ENCODE data around the gene SRRM2. TPM values are rescaled to one million over a fixed set of nuclear protein-coding genes. Genes with fewer than 3 reads are reported as not detected.

The SRRM2 gene
- total RNA-seq, 3 donors from 2014 or later (not counting 1 experiment from before 2014, with no cell fraction given) = 1,131 to 1,162 (median 1,149) TPM

DNA sequence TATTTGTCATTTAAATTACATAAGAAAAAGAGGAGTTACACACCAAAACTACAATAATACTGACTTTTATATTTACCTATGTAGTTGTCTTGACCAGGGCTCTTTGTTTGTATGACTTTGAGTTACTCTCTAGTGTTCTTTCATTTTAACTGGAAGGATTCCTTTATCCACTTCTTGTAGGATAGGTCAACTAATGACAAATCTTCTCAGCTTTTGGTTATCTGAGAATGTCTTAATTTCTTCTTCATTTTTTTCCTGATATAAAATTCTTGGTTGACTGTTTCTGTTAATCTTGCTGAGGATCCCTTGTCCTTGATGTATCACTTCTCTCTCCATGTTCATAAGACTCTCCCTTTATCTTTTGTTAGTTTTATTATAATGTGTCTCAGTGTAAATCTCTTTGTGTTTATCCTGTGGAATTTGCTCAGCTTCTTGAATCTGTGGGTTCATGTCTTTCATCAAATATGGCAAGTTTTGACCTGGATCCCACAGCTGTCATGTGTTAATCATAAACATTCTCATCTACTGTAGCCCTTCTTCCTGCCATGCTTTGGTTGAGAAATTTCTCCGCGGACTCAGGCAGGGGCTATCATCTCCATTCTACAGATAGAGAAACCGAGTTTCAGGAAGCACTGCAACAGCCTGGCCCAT lies 51.2 kb downstream of the SRRM2 start:
- Mint-ChIP-seq H3K36me3 (no peaks in the 10 kb centered on the region), H3K4me1 (no peaks in the 10 kb centered on the region), H3K9me3 (peaks cover 0 to 3% of the 10 kb centered on the region in 2 donors), H3K27ac (no peak overlapping the region), H3K27me3 (ENCODE audit: low read depth in 2 of 2) (peaks cover 0 to 15% of the 10 kb centered on the region in 2 donors), H3K4me3 (no peak overlapping the region)
- WGBS (ENCODE audit: insufficient coverage) = 89% methylated on average over 3 of the region's 3 CpGs
- Histone ChIP-seq H3K27ac (ENCODE audit: low read length) (no peak overlapping the region), H3K27me3 (ENCODE audit: control insufficient read depth, insufficient read depth, low read length) (no peaks in the 10 kb centered on the region), H3K9me3 (ENCODE audit: control insufficient read depth, insufficient read depth, low read length) (peaks cover 6% of the 10 kb centered on the region), H3K36me3 (ENCODE audit: control insufficient read depth, insufficient read depth, low read length) (no peaks in the 10 kb centered on the region), H3K4me3 (ENCODE audit: low read length) (no peak overlapping the region), H3K4me1 (ENCODE audit: control insufficient read depth, insufficient read depth, low read length) (no peaks in the 10 kb centered on the region)
- TF ChIP-seq, protein P1, sequence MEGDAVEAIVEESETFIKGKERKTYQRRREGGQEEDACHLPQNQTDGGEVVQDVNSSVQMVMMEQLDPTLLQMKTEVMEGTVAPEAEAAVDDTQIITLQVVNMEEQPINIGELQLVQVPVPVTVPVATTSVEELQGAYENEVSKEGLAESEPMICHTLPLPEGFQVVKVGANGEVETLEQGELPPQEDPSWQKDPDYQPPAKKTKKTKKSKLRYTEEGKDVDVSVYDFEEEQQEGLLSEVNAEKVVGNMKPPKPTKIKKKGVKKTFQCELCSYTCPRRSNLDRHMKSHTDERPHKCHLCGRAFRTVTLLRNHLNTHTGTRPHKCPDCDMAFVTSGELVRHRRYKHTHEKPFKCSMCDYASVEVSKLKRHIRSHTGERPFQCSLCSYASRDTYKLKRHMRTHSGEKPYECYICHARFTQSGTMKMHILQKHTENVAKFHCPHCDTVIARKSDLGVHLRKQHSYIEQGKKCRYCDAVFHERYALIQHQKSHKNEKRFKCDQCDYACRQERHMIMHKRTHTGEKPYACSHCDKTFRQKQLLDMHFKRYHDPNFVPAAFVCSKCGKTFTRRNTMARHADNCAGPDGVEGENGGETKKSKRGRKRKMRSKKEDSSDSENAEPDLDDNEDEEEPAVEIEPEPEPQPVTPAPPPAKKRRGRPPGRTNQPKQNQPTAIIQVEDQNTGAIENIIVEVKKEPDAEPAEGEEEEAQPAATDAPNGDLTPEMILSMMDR (IDR thresholded peaks at IDR 0.05) = no peak
- DNase-seq (no peak), ATAC-seq (no peak)
- intact Hi-C loops (cut with micrococcal nuclease) = no loop called here

DNA sequence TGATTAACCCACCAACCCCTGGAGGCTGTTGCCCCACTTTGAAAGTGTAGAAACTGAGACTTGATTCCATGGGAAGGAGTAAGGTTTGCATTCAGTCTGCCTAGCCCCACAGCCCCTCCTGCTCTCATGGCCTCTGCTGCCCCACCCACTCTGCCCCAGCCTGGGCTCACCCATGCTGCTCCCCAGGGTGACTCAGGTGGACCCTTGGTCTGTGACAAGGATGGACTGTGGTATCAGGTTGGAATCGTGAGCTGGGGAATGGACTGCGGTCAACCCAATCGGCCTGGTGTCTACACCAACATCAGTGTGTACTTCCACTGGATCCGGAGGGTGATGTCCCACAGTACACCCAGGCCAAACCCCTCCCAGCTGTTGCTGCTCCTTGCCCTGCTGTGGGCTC lies 52.3 kb downstream of the SRRM2 start:
- no peak for ATAC-seq

DNA sequence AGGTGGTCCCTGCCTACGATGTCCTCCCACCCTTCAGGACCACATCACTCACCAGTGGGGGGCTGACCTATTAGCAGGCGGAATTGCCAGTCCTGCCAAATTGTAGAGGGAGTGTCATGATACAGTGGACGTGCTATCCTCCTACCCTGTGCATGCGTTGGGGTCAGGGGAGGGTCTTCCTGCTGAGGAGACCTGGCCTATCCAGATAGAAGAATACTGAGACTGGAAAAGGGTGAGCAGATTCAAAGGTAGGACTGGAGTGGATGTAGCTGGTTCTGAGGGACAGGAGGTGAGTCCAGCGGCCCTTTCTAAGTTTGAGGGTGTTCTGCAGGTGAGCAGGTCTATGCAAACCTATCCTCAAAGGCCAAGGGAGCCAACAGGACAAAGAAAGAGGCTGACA lies 53.8 kb downstream of the SRRM2 start:
- H3K27me3 ChIP-seq (ENCODE audit: control insufficient read depth, insufficient read depth, low read length) = no peaks in the 10 kb centered on the region
- intact Hi-C loops (cut with micrococcal nuclease) = no loop called here
- H3K27ac ChIP-seq (ENCODE audit: low read length) = no peak overlapping the region
- H3K9me3 ChIP-seq (ENCODE audit: control insufficient read depth, insufficient read depth, low read length) = peaks cover 6% of the 10 kb centered on the region
- 68% methylated on average over 5 of the region's 5 CpGs for WGBS (ENCODE audit: insufficient coverage)
- Mint-ChIP-seq H3K36me3 (no peaks in the 10 kb centered on the region), H3K9me3 (peaks cover 0 to 3% of the 10 kb centered on the region in 2 donors), H3K27ac (no peak overlapping the region), H3K4me3 (no peak overlapping the region), H3K4me1 (no peaks in the 10 kb centered on the region), H3K27me3 (ENCODE audit: low read depth in 2 of 2) (peaks cover 0 to 17% of the 10 kb centered on the region in 2 donors)
- H3K36me3 ChIP-seq (ENCODE audit: control insufficient read depth, insufficient read depth, low read length) = no peaks in the 10 kb centered on the region
- no peak for ATAC-seq
- DNase-seq = no peak
- TF ChIP-seq, protein P1 (IDR thresholded peaks at IDR 0.05) = no peak
- H3K4me3 ChIP-seq (ENCODE audit: low read length) = no peak overlapping the region
- no peaks in the 10 kb centered on the region for H3K4me1 ChIP-seq (ENCODE audit: control insufficient read depth, insufficient read depth, low read length)

More for the DNA sequence above, 52.3 kb downstream of the SRRM2 start:
- WGBS (ENCODE audit: insufficient coverage) = 98% methylated on average over 4 of the region's 4 CpGs
- intact Hi-C loops (cut with micrococcal nuclease) = no loop called here
- Histone ChIP-seq H3K27ac (ENCODE audit: low read length) (no peak overlapping the region), H3K4me1 (ENCODE audit: control insufficient read depth, insufficient read depth, low read length) (no peaks in the 10 kb centered on the region), H3K4me3 (ENCODE audit: low read length) (no peak overlapping the region), H3K27me3 (ENCODE audit: control insufficient read depth, insufficient read depth, low read length) (no peaks in the 10 kb centered on the region), H3K9me3 (ENCODE audit: control insufficient read depth, insufficient read depth, low read length) (peaks cover 6% of the 10 kb centered on the region), H3K36me3 (ENCODE audit: control insufficient read depth, insufficient read depth, low read length) (no peaks in the 10 kb centered on the region)
- Mint-ChIP-seq H3K9me3 (peaks cover 0 to 3% of the 10 kb centered on the region in 2 donors), H3K27me3 (ENCODE audit: low read depth in 2 of 2) (peaks cover 0 to 17% of the 10 kb centered on the region in 2 donors), H3K27ac (no peak overlapping the region), H3K4me3 (no peak overlapping the region), H3K4me1 (no peaks in the 10 kb centered on the region), H3K36me3 (no peaks in the 10 kb centered on the region)
- TF ChIP-seq, protein P1 (IDR thresholded peaks at IDR 0.05) = no peak
- no peak for DNase-seq

DNA sequence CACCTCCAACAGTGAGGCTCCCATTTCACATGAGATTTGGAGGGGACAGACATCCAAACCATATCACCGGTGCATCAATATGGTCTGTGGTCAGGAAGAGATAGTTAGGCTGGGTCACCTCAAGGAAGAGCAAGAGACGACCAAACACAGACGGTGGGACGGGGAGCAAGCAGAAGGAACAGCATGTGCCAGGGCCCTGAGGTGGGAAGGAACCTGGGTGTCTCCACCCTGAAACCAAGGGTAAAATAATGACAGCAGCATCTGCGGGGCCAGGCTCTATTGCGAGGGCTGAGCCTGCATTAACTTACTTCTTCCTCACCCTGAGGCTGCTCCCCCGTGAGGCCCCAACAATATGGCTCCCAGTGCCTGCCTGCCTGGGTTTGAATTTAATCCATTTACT lies 55.7 kb downstream of the SRRM2 start:
- H3K4me3 Mint-ChIP-seq = no peak overlapping the region
- WGBS (ENCODE audit: insufficient coverage) = 91% methylated on average over 6 of the region's 7 CpGs
- H3K36me3 ChIP-seq (ENCODE audit: control insufficient read depth, insufficient read depth, low read length) = no peaks in the 10 kb centered on the region
- H3K4me3 ChIP-seq (ENCODE audit: low read length) = no peak overlapping the region
- no peaks in the 10 kb centered on the region for H3K36me3 Mint-ChIP-seq
- no peaks in the 10 kb centered on the region for H3K27me3 ChIP-seq (ENCODE audit: control insufficient read depth, insufficient read depth, low read length)
- TF ChIP-seq, protein P1 (IDR thresholded peaks at IDR 0.05) = no peak
- ATAC-seq (no peak), DNase-seq (no peak)
- no peaks in the 10 kb centered on the region for H3K4me1 Mint-ChIP-seq
- H3K4me1 ChIP-seq (ENCODE audit: control insufficient read depth, insufficient read depth, low read length) = peaks cover 9% of the 10 kb centered on the region
- intact Hi-C loops (cut with micrococcal nuclease) = no loop called here
- H3K9me3 Mint-ChIP-seq = peaks cover 0 to 3% of the 10 kb centered on the region in 2 donors
- no peak overlapping the region for H3K27ac ChIP-seq (ENCODE audit: low read length)
- H3K9me3 ChIP-seq (ENCODE audit: control insufficient read depth, insufficient read depth, low read length) = peaks cover 6% of the 10 kb centered on the region
- H3K27ac Mint-ChIP-seq = no peak overlapping the region
- H3K27me3 Mint-ChIP-seq (ENCODE audit: low read depth in 2 of 2) = peaks cover 0 to 16% of the 10 kb centered on the region in 2 donors
